H9 (cell line): Measurements from ENCODE around the gene SSX4B. TPM values are rescaled to one million over a fixed set of nuclear protein-coding genes. Genes with fewer than 3 reads are reported as not detected.
"Not testable (repeated sequence)": the region's sequence is repeated elsewhere in the genome, so short reads cannot be mapped to it uniquely, and the experiment has no call there.

Experiments used
- DNase-seq: peaks from one replicate; pipeline ENCODE4 v3.0.0-alpha.2; 2017
- H2AFZ ChIP-seq: one replicate; pipeline ENCODE4 v1.6.1; 2013; ENCODE audit warnings: mild to moderate bottlenecking, low read length, control low read depth, moderate library complexity
- H2AK5ac ChIP-seq: 2 replicates; pipeline ENCODE4 v1.6.1; 2013; ENCODE audit warnings: low read length, control low read depth, mixed read lengths; ENCODE audit not compliant: insufficient read length
- H2BK120ac ChIP-seq: one replicate; pipeline ENCODE4 v1.6.1; 2013; ENCODE audit warnings: low read depth, mild to moderate bottlenecking, low read length, control low read depth, inconsistent platforms; ENCODE audit not compliant: poor library complexity, severe bottlenecking
- H2BK12ac ChIP-seq: 2 replicates; pipeline ENCODE4 v1.6.1; 2013; ENCODE audit warnings: low read length, control low read depth, mixed read lengths, low read depth; ENCODE audit not compliant: insufficient read length
- H2BK15ac ChIP-seq: 2 replicates; pipeline ENCODE4 v1.6.1; 2013; ENCODE audit warnings: low read depth, low read length, control low read depth
- H2BK20ac ChIP-seq: one replicate; pipeline ENCODE4 v1.6.1; 2013; ENCODE audit warnings: low read depth, mild to moderate bottlenecking, low read length, control low read depth, inconsistent platforms; ENCODE audit not compliant: poor library complexity, severe bottlenecking
- H2BK5ac ChIP-seq: 2 replicates; pipeline ENCODE4 v1.6.1; 2013; ENCODE audit warnings: low read length, control low read depth, mixed read lengths; ENCODE audit not compliant: insufficient read length
- H3K14ac ChIP-seq: 2 replicates; pipeline ENCODE4 v1.6.1; 2013; ENCODE audit warnings: low read length, control low read depth; ENCODE audit not compliant: insufficient read depth
- H3K18ac ChIP-seq: 2 replicates; pipeline ENCODE4 v1.6.1; 2013; ENCODE audit warnings: low read depth, mild to moderate bottlenecking, mixed read lengths, low read length, control low read depth; ENCODE audit not compliant: insufficient read length
- H3K23ac ChIP-seq: 2 replicates; pipeline ENCODE4 v1.6.1; 2013; ENCODE audit warnings: low read length, control low read depth, mixed read lengths, low read depth; ENCODE audit not compliant: insufficient read length
- H3K23me2 ChIP-seq: 2 replicates; pipeline ENCODE4 v1.6.1; 2013; ENCODE audit warnings: low read depth, mild to moderate bottlenecking, mixed read lengths, low read length, control low read depth; ENCODE audit not compliant: insufficient read length, poor library complexity, severe bottlenecking
- H3K27ac ChIP-seq: 2 replicates; pipeline ENCODE4 v1.5.1; 2013; ENCODE audit warnings: low read length, control low read depth, mixed read lengths, low read depth; ENCODE audit not compliant: insufficient read length
- H3K27me3 ChIP-seq: 2 replicates; pipeline ENCODE4 v1.6.1; 2013; ENCODE audit warnings: low read length, control low read depth, inconsistent platforms; ENCODE audit not compliant: insufficient read depth
- H3K4ac ChIP-seq: 2 replicates; pipeline ENCODE4 v1.6.1; 2013; ENCODE audit warnings: low read depth, mild to moderate bottlenecking, control low read depth, inconsistent platforms, low read length, moderate library complexity
- H3K4me1 ChIP-seq: 2 replicates; pipeline ENCODE4 v1.6.1; 2013; ENCODE audit warnings: low read length, control low read depth, inconsistent platforms; ENCODE audit not compliant: insufficient read depth
- H3K4me2 ChIP-seq: 2 replicates; pipeline ENCODE4 v1.6.1; 2013; ENCODE audit warnings: low read length, control low read depth, mixed read lengths; ENCODE audit not compliant: insufficient read length, insufficient read depth
- H3K56ac ChIP-seq: 2 replicates; pipeline ENCODE4 v1.6.1; 2013; ENCODE audit warnings: low read depth, mild to moderate bottlenecking, mixed read lengths, low read length, control low read depth; ENCODE audit not compliant: insufficient read length
- H3K79me1 ChIP-seq: 2 replicates; pipeline ENCODE4 v1.6.1; 2013; ENCODE audit warnings: low read depth, mild to moderate bottlenecking, moderate library complexity, low read length, control low read depth, inconsistent platforms; ENCODE audit not compliant: insufficient read depth, poor library complexity, severe bottlenecking
- H3K79me2 ChIP-seq: 2 replicates; pipeline ENCODE4 v1.6.1; 2013; ENCODE audit warnings: low read length, control low read depth, inconsistent platforms; ENCODE audit not compliant: insufficient read depth
- H3K9ac ChIP-seq: 2 replicates; pipeline ENCODE4 v1.6.1; 2013; ENCODE audit warnings: low read length, control low read depth, mixed read lengths; ENCODE audit not compliant: insufficient read length; ENCODE audit errors: extremely low read depth
- H3K9me3 ChIP-seq: one replicate; pipeline ENCODE4 v1.6.1; 2013; ENCODE audit warnings: low read depth, low read length, inconsistent platforms; ENCODE audit not compliant: control insufficient read depth
- H3T11ph ChIP-seq: one replicate; pipeline ENCODE4 v1.6.1; 2013; ENCODE audit warnings: mild to moderate bottlenecking, low read length, control low read depth, inconsistent platforms
- H4K20me1 ChIP-seq: one replicate; pipeline ENCODE4 v1.6.1; 2013; ENCODE audit not compliant: control insufficient read depth, insufficient read length, insufficient read depth
- H4K5ac ChIP-seq: 2 replicates; pipeline ENCODE4 v1.6.1; 2013; ENCODE audit warnings: low read depth, mild to moderate bottlenecking, mixed read lengths, low read length, control low read depth; ENCODE audit not compliant: insufficient read length
- H4K8ac ChIP-seq: replicated peaks from 2 replicates; pipeline ENCODE4 v1.6.1; 2013; ENCODE audit warnings: low read length, control low read depth, mixed read lengths, low read depth; ENCODE audit not compliant: insufficient read length
- H4K91ac ChIP-seq: 2 replicates; pipeline ENCODE4 v1.6.1; 2013; ENCODE audit warnings: low read depth, mild to moderate bottlenecking, moderate library complexity, mixed read lengths, low read length, control low read depth; ENCODE audit not compliant: insufficient read length
- H3K27ac Mint-ChIP-seq, 3 experiments: 2 replicates in 2 of 3; 3 replicates in 1 of 3; pipeline ENCODE4 v1.8.0; 2020 to 2021; ENCODE audit warnings: mixed read lengths in 3 of 3, mild to moderate bottlenecking in 1 of 3, moderate library complexity in 1 of 3
- H3K27me3 Mint-ChIP-seq: 2 replicates; pipeline ENCODE4 v1.8.0; 2021; ENCODE audit warnings: low read depth, mild to moderate bottlenecking, moderate library complexity, mixed read lengths
- H3K36me3 Mint-ChIP-seq, 3 experiments: 2 replicates in 2 of 3; 3 replicates in 1 of 3; pipeline ENCODE4 v1.8.0; 2020 to 2021; ENCODE audit warnings: low read depth in 3 of 3, mixed read lengths in 3 of 3; ENCODE audit not compliant: insufficient read depth in 1 of 3
- H3K4me1 Mint-ChIP-seq, 2 experiments: 2 replicates each; pipeline ENCODE4 v1.8.0; 2020; ENCODE audit warnings: mixed read lengths in 2 of 2
- H3K4me3 Mint-ChIP-seq, 2 experiments: 2 replicates in 1 of 2; 3 replicates in 1 of 2; pipeline ENCODE4 v1.8.0; 2020 to 2021; ENCODE audit warnings: mild to moderate bottlenecking in 2 of 2, mixed read lengths in 2 of 2, moderate library complexity in 1 of 2
- H3K9me3 Mint-ChIP-seq, 2 experiments: 2 replicates in 1 of 2; 3 replicates in 1 of 2; pipeline ENCODE4 v1.8.0; 2020; ENCODE audit warnings: mild to moderate bottlenecking in 2 of 2, mixed read lengths in 2 of 2, moderate library complexity in 1 of 2
- WGBS: extraction: QIAGEN DNeasy Blood & Tissue Kit; methylation state at CpG from one replicate; pipeline ENCODE4 v1.1.7; 2013; ENCODE audit warnings: missing lambda C conversion rate, low lambda C conversion rate, mixed read lengths; ENCODE audit not compliant: insufficient read length; ENCODE audit errors: extremely low coverage; 5-methylcytosine and 5-hydroxymethylcytosine counted together
- total RNA-seq: library from RNA; stranded (reverse); gene quantifications from 2 replicates; pipeline ENCODE4 v1.2.1, GENCODE V29; 2021

Gene SSX4B
- total RNA-seq, 1 experiment from 2014 or later = not detected

DNA sequence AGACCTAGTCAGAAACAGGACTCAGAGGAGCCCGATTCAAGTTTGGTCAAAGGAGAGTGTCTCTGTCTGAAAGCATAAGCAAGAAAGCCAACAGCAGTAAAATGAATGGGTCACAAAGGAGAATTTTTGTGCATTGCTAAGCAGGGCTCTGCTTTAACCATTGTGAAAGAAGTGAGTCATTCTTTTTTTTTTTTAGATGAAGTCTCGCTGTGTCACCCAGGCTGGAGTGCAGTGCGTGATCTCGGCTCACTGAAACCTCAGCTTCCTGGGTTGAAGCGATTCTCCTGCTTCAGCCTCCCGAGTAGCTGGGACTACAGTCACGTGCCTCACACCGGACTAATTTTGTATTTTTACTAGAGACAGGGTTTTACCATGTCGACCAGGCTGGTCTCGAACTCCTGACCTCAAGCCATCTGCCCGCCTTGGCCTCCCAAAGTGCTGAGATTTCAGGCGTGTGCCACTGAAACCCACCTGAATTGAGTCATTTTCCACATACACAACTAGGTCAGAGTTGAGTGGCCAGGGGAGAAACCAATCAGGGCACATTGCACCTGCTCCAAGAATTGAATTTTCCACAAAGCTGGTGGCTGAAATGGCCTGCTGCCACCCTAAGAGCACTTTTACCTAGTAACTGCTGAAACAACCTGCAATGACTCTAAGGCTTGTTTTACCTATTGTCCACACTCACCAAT lies 43.9 kb downstream of the SSX4B start:
- H4K91ac ChIP-seq, H3K27ac Mint-ChIP-seq, H3K56ac ChIP-seq, H2AK5ac ChIP-seq, H3K9ac ChIP-seq, H2BK5ac ChIP-seq, H3K9me3 ChIP-seq, H3K18ac ChIP-seq, H3K23ac ChIP-seq, H3K36me3 Mint-ChIP-seq, H2BK15ac ChIP-seq, H3K4me1 ChIP-seq, H2BK12ac ChIP-seq, H3K14ac ChIP-seq, DNase-seq, H3K23me2 ChIP-seq, H3K27me3 ChIP-seq, H2AFZ ChIP-seq, H4K5ac ChIP-seq, H2BK120ac ChIP-seq, H2BK20ac ChIP-seq, H3K79me2 ChIP-seq, H3T11ph ChIP-seq, H4K20me1 ChIP-seq, H3K4me2 ChIP-seq, H3K27ac ChIP-seq, H3K79me1 ChIP-seq, H3K4ac ChIP-seq, H3K4me3 Mint-ChIP-seq, H3K4me1 Mint-ChIP-seq, H3K27me3 Mint-ChIP-seq, H4K8ac ChIP-seq: not testable (repeated sequence)
- peaks cover 26 to 27% of the 10 kb centered on the region in 2 experiments for H3K9me3 Mint-ChIP-seq
- WGBS = no CpG with 5 or more reads among the region's 12 CpGs

DNA sequence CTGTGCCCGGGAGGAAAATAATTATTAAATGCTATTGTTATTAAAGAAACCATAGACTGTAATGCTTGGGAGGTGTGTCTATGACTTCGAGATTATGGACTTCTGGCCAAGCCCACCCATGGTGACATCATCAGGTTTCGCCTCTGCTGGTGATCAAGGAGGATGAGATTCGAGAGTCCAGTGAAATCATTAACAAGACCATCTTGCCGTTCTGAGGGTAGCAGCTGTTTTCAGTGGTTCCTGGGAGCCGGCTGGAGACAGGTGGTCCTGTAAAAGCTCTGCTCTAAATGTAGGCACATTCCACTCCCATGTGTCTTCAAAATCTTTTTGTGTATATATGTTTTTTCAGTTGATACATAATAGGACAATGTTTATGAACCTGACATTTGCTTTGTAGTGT lies 52.5 kb downstream of the SSX4B start:
- not testable (repeated sequence) for H3K9me3 ChIP-seq, H3K18ac ChIP-seq, H4K91ac ChIP-seq, DNase-seq, H3K9ac ChIP-seq, H2AFZ ChIP-seq, H3K36me3 Mint-ChIP-seq, H2BK120ac ChIP-seq, H3K27ac ChIP-seq, H2BK5ac ChIP-seq, H3K56ac ChIP-seq, H3K14ac ChIP-seq, H3T11ph ChIP-seq, H3K27me3 ChIP-seq, H3K27me3 Mint-ChIP-seq, H3K4me2 ChIP-seq, H3K4me1 Mint-ChIP-seq, H3K4ac ChIP-seq, H4K8ac ChIP-seq, H3K79me1 ChIP-seq, H3K4me1 ChIP-seq, H3K79me2 ChIP-seq, H3K23me2 ChIP-seq, H3K23ac ChIP-seq, H2BK20ac ChIP-seq, H2AK5ac ChIP-seq, H3K27ac Mint-ChIP-seq, H4K20me1 ChIP-seq, H4K5ac ChIP-seq, H2BK12ac ChIP-seq, H3K4me3 Mint-ChIP-seq, H2BK15ac ChIP-seq
- WGBS = no CpG with 5 or more reads among the region's 6 CpGs
- H3K9me3 Mint-ChIP-seq = peaks cover 49 to 63% of the 10 kb centered on the region in 2 experiments
